PC-9 (cell line): ENCODE data around the gene CEACAM21. TPM values are rescaled to one million over a fixed set of nuclear protein-coding genes. Genes with fewer than 3 reads are reported as not detected.

Source experiments
- BruUV-seq: library from RNA; stranded (reverse); fragments of 400-500 nt; replicated peaks from 2 replicates; lab custom pipeline; 2021; lab: Mats Ljungman, UMichigan
- CTCF ChIA-PET: fragments of 300-600 bp; sonication (Branson Sonifier 250); formaldehyde crosslinking; loops from one replicate; lab custom pipeline; 2022; ENCODE audit warnings: antibody characterized with exemption; lab: Charles Lee
- POLR2A ChIA-PET: fragments of 300-600 bp; sonication (Branson Sonifier 250); formaldehyde crosslinking; loops from one replicate; lab custom pipeline; 2022; ENCODE audit warnings: antibody characterized with exemption; ENCODE audit not compliant: unreplicated experiment; lab: Charles Lee
- DNase-seq, 2 experiments: peaks; one replicate each; pipeline versions ENCODE4 v3.0.0 to v3.0.0-alpha.2; 2015 to 2022; ENCODE audit warnings: mixed read lengths in 1 of 2
- H2AFZ ChIP-seq: fragments of 200-600 bp; sonication (generic); 2 replicates; pipeline ENCODE4 v1.8.1; 2017; ENCODE audit warnings: antibody characterized with exemption
- H3F3A ChIP-seq: fragments of 200-600 bp; sonication (generic); 2 replicates; pipeline ENCODE4 v1.8.1; 2017; ENCODE audit warnings: antibody characterized with exemption, mild to moderate bottlenecking, low read depth; ENCODE audit not compliant: insufficient read depth
- H3K27ac ChIP-seq: fragments of 200-600 bp; sonication (generic); 2 replicates; pipeline ENCODE4 v1.6.1; 2016; ENCODE audit warnings: mixed run types
- H3K27me3 ChIP-seq: fragments of 200-600 bp; sonication (generic); 2 replicates; pipeline ENCODE4 v1.6.1; 2016; ENCODE audit warnings: low read depth, mixed run types; ENCODE audit not compliant: insufficient read depth
- H3K36me3 ChIP-seq: fragments of 200-600 bp; sonication (generic); 2 replicates; pipeline ENCODE4 v1.6.1; 2016; ENCODE audit warnings: low read depth, mixed run types
- H3K4me1 ChIP-seq: fragments of 200-600 bp; sonication (generic); replicated peaks from 2 replicates; pipeline ENCODE4 v1.6.1; 2016; ENCODE audit warnings: mixed run types; ENCODE audit not compliant: insufficient read depth
- H3K4me2 ChIP-seq: fragments of 200-600 bp; sonication (generic); 2 replicates; pipeline ENCODE4 v1.6.1; 2017; ENCODE audit warnings: mixed run types
- H3K4me3 ChIP-seq: fragments of 200-600 bp; sonication (generic); 2 replicates; pipeline ENCODE4 v1.6.1; 2016; ENCODE audit warnings: mixed run types
- H3K79me2 ChIP-seq: fragments of 200-600 bp; sonication (generic); 2 replicates; pipeline ENCODE4 v1.6.1; 2017; ENCODE audit warnings: low read depth, mixed run types
- H3K9me2 ChIP-seq: fragments of 200-600 bp; sonication (generic); 2 replicates; pipeline ENCODE4 v1.8.1; 2017; ENCODE audit warnings: mild to moderate bottlenecking; ENCODE audit not compliant: insufficient read depth
- H3K9me3 ChIP-seq: fragments of 200-600 bp; sonication (generic); 2 replicates; pipeline ENCODE4 v1.8.1; 2016; ENCODE audit warnings: low read depth; ENCODE audit not compliant: insufficient read depth
- H4K20me1 ChIP-seq: fragments of 200-600 bp; sonication (generic); 2 replicates; pipeline ENCODE4 v1.8.1; 2017; ENCODE audit not compliant: insufficient read depth
- EZH2 ChIP-seq: fragments of 200-600 bp; sonication (generic); IDR thresholded peaks from 2 replicates; pipeline ENCODE4 v1.8.0; 2017; ENCODE audit warnings: antibody characterized with exemption, low read depth
- intact Hi-C: fragments of 100-400 bp; cut with micrococcal nuclease; formaldehyde crosslinking; loops from one replicate; pipeline ENCODE4 v1.10.0; 2022; ENCODE audit not compliant: unreplicated experiment
- total RNA-seq: library from RNA; stranded (reverse); gene quantifications from 2 replicates; pipeline ENCODE4 v1.2.3, GENCODE V29; 2021
- TF ChIP-seq, protein P1 (sequence below): fragments of 200-600 bp; sonication (generic); conservative IDR thresholded peaks from 2 replicates; pipeline ENCODE4 v1.6.1; 2017; ENCODE audit warnings: mixed run types, antibody characterized with exemption, mild to moderate bottlenecking, moderate library complexity

Gene CEACAM21
- total RNA-seq, 1 experiment from 2014 or later = not detected

DNA sequence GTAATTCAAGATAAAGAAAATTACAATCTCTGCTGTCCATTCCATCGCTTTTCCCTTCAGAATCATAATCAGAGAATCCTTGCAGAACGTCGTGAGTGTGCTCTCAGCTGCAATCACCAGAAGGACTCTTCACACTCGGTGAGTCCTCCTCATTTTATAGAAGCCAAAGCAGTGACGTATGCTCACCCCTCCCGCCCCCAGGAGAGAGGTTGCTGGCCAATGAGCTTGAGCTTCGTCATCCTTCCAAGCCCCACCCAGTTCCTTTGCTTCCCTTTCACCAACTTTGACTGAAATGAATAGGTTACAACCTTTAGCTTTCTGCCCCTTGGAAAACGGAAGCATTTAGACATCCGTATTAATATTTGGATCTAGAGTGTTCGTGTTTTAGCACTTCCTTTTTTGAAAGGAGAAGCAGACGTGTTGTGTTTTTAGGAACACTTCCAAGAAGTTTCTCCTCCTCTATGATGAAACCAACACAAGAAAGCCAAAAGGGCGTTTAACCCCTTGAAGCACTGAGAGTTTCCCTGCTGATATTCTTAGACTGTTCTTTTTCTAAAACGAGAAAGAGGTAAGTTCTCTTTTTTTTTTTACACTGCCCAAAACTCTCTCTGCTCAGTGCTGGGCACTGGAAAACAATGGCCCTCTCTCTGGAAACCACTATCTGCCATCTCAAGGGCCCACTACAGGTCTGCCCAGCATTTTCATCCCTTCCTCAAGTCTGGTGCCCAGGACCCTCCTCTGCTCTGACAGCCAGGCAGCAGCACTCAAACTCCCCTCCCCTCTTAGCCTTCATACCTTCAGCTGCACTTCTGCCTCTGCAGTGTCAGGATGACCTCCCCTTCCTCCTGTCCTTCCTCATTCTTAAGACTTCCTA, 44.3 kb upstream of the CEACAM21 start:
- H3K9me3 ChIP-seq = no peaks in the 10 kb centered on the region
- no peak for DNase-seq
- intact Hi-C loops = no loop called here
- CTCF ChIA-PET = no interaction called here
- peaks cover 75% of the 10 kb centered on the region for H3K27me3 ChIP-seq
- H3K27ac ChIP-seq = no peak overlapping the region
- no peak overlapping the region for H3K4me2 ChIP-seq
- no TSS peak for BruUV-seq
- H2AFZ ChIP-seq = no peak overlapping the region
- TF ChIP-seq, protein P1, sequence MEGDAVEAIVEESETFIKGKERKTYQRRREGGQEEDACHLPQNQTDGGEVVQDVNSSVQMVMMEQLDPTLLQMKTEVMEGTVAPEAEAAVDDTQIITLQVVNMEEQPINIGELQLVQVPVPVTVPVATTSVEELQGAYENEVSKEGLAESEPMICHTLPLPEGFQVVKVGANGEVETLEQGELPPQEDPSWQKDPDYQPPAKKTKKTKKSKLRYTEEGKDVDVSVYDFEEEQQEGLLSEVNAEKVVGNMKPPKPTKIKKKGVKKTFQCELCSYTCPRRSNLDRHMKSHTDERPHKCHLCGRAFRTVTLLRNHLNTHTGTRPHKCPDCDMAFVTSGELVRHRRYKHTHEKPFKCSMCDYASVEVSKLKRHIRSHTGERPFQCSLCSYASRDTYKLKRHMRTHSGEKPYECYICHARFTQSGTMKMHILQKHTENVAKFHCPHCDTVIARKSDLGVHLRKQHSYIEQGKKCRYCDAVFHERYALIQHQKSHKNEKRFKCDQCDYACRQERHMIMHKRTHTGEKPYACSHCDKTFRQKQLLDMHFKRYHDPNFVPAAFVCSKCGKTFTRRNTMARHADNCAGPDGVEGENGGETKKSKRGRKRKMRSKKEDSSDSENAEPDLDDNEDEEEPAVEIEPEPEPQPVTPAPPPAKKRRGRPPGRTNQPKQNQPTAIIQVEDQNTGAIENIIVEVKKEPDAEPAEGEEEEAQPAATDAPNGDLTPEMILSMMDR = no peak
- TF ChIP-seq EZH2 = no peak
- no peaks in the 10 kb centered on the region for H3F3A ChIP-seq
- H3K4me1 ChIP-seq = no peaks in the 10 kb centered on the region
- H3K36me3 ChIP-seq = no peaks in the 10 kb centered on the region
- no peak overlapping the region for H3K4me3 ChIP-seq
- no peaks in the 10 kb centered on the region for H3K79me2 ChIP-seq
- no peaks in the 10 kb centered on the region for H4K20me1 ChIP-seq
- H3K9me2 ChIP-seq = no peaks in the 10 kb centered on the region
- POLR2A ChIA-PET = no interaction called here

DNA sequence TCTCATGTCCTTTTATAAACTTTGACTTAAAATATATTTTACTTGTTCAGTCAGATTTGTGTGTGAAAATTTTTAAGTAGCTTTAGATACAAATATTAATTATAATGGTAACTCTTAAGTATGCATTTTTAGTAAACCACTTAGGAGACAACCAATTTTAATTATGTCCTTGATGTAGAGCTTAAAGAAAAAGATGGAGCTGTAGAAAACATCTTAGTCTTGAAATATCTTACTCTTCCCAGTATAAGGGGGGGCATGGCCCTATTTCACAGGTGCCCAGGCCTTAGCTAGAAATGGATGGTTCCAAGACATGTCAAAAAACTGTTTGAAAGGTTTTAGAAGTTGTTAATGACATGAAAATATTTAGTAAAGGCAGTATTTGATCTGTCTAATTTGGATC, 43.4 kb upstream of the CEACAM21 start:
- Histone ChIP-seq H2AFZ (no peak overlapping the region), H3K4me2 (no peak overlapping the region), H3K27ac (no peak overlapping the region), H3K4me3 (no peak overlapping the region), H4K20me1 (no peaks in the 10 kb centered on the region), H3K4me1 (no peaks in the 10 kb centered on the region), H3K9me3 (no peaks in the 10 kb centered on the region; the same call in 1 of the 2 replicates), H3K79me2 (no peaks in the 10 kb centered on the region), H3K27me3 (peaks cover 75% of the 10 kb centered on the region), H3F3A (no peaks in the 10 kb centered on the region), H3K36me3 (no peaks in the 10 kb centered on the region), H3K9me2 (no peaks in the 10 kb centered on the region)
- ChIA-PET POLR2A (interaction anchor here (0.7 kb wide), 1 partner anchor 295 kb away, joined by 3 read pairs; no protein-coding TSS in a partner anchor), CTCF (no interaction called here)
- TF ChIP-seq EZH2 = no peak
- TF ChIP-seq, protein P1 = no peak
- no TSS peak for BruUV-seq
- intact Hi-C loops = no loop called here
- DNase-seq = no peak

DNA sequence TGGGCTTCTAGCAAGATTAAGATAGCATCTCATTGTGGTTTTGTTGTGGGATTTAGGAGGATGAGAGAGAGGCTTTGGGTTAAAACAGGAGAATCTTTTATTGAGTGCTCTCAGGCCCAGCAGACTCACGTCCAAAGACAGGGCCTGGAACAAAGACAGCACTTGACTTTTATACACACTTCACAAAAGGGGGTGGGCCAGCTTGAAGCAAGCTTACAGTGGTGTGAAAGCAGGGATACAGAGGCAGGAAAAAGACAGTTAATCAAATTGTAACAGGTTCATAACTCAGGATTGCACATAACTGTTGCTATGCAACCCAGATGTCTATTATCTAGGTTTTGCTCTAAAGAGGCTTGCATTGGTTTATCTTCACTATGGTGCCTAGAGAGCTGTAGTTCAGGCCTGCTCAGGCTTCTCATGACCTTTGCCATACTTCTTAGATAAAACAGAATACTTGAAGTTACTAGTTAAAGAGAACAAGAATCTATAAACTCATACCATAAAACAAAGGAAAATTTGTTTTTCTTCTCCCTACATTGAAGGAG, 42.2 kb upstream of the CEACAM21 start:
- Histone ChIP-seq H3K79me2 (no peaks in the 10 kb centered on the region), H3K4me3 (no peak overlapping the region), H2AFZ (no peak overlapping the region), H4K20me1 (no peaks in the 10 kb centered on the region), H3K36me3 (no peaks in the 10 kb centered on the region), H3K9me3 (no peaks in the 10 kb centered on the region; the same call in 1 of the 2 replicates), H3K27me3 (peaks cover 76% of the 10 kb centered on the region), H3F3A (no peaks in the 10 kb centered on the region), H3K9me2 (no peaks in the 10 kb centered on the region), H3K27ac (no peak overlapping the region), H3K4me1 (no peaks in the 10 kb centered on the region), H3K4me2 (no peak overlapping the region)
- TF ChIP-seq EZH2 = no peak
- TF ChIP-seq, protein P1 = no peak
- ChIA-PET CTCF (no interaction called here), POLR2A (no interaction called here)
- intact Hi-C loops = no loop called here
- no peak for DNase-seq
- BruUV-seq = no TSS peak
